Measurements from ENCODE around the gene BMI1.
"Not testable (repeated sequence)": the region's sequence is repeated elsewhere in the genome, so short reads cannot be mapped to it uniquely, and the experiment has no call there.

DNA sequence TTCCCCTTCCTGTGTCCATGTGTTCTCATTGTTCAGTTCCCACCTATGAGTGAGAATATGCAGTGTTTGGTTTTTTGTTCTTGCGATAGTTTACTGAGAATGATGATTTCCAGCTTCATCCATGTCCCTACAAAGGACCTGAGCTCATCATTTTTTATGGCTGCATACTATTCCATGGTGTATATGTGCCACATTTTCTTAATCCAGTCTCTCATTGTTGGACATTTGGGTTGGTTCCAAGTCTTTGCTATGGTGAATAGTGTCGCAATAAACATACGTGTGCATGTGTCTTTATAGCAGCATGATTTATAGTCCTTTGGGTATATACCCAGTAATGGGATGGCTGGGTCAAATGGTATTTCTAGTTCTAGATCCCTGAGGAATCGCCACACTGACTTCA is 36.9 kb downstream of the BMI1 start:
- not testable (repeated sequence) for TF ChIP-seq POLR2A (IDR thresholded peaks at IDR 0.05; ENCODE audit: low read depth, low read length); TAF1 (IDR thresholded peaks at IDR 0.05; ENCODE audit: borderline replicate concordance, low read depth, low read length); POLR2AphosphoS5 (IDR thresholded peaks at IDR 0.05; ENCODE audit: low read depth, low read length)

Data from GM12892 (cell line).